Keratinocyte (primary cell): ENCODE data around the gene WNT3. TPM values are rescaled to one million over a fixed set of nuclear protein-coding genes. Genes with fewer than 3 reads are reported as not detected.

Experiments
- DNase-seq: peaks from one replicate; pipeline ENCODE4 v3.0.0-alpha.2; 2011; ENCODE audit warnings: low read depth, missing footprints, low spot score
- FAIRE-seq: peaks from 2 replicates; lab custom pipeline; 2011; peaks lifted over from hg19 to GRCh38; lab: Jason Lieb, UNC
- H2AFZ ChIP-seq: 2 replicates; pipeline ENCODE4 v1.6.0; 2012; ENCODE audit warnings: low read length, control low read depth, inconsistent platforms; ENCODE audit not compliant: control insufficient read depth
- H3K27ac ChIP-seq: 2 replicates; pipeline ENCODE4 v1.5.1; 2011; ENCODE audit warnings: low read length; ENCODE audit not compliant: control insufficient read depth, insufficient read depth
- H3K27me3 ChIP-seq: 3 replicates; pipeline ENCODE4 v1.6.0; 2011; ENCODE audit warnings: low read length; ENCODE audit not compliant: control insufficient read depth, insufficient read depth; ENCODE audit errors: extremely low read depth
- H3K36me3 ChIP-seq, 2 experiments: 2 replicates in 1 of 2; 3 replicates in 1 of 2; pipeline ENCODE4 v1.5.1; 2011; ENCODE audit warnings: low read length in 2 of 2, mild to moderate bottlenecking in 1 of 2; ENCODE audit not compliant: control insufficient read depth in 2 of 2, insufficient read depth in 2 of 2; ENCODE audit errors: extremely low read depth in 1 of 2
- H3K4me1 ChIP-seq: 3 replicates; pipeline ENCODE4 v1.5.1; 2011; ENCODE audit warnings: low read length; ENCODE audit not compliant: control insufficient read depth, insufficient read depth; ENCODE audit errors: extremely low read depth
- H3K4me2 ChIP-seq: 3 replicates; pipeline ENCODE4 v1.6.0; 2011; ENCODE audit warnings: low read depth, low read length; ENCODE audit not compliant: control insufficient read depth, insufficient read depth; ENCODE audit errors: extremely low read depth
- H3K4me3 ChIP-seq, 3 experiments: fragments of 200-600 bp in 1 of 3; sonication (generic) in 1 of 3; 2 replicates in 2 of 3; 3 replicates in 1 of 3; pipeline ENCODE4 v1.5.1; 2011 to 2016; ENCODE audit warnings: low read length in 3 of 3, mild to moderate bottlenecking in 3 of 3, control low read depth in 2 of 3, inconsistent platforms in 1 of 3, low read depth in 1 of 3, mixed read lengths in 1 of 3, mixed run types in 1 of 3, moderate library complexity in 1 of 3; ENCODE audit not compliant: control insufficient read depth in 2 of 3, insufficient read depth in 2 of 3; ENCODE audit errors: extremely low read depth in 1 of 3
- H3K79me2 ChIP-seq: 2 replicates; pipeline ENCODE4 v1.6.0; 2012; ENCODE audit warnings: low read length; ENCODE audit not compliant: control insufficient read depth, insufficient read depth
- H3K9ac ChIP-seq: 3 replicates; pipeline ENCODE4 v1.6.0; 2011; ENCODE audit warnings: low read length; ENCODE audit not compliant: control insufficient read depth, insufficient read depth; ENCODE audit errors: extremely low read depth
- H3K9me1 ChIP-seq: 3 replicates; pipeline ENCODE4 v1.6.0; 2011; ENCODE audit warnings: low read length; ENCODE audit not compliant: control insufficient read depth, insufficient read depth; ENCODE audit errors: extremely low read depth
- H3K9me3 ChIP-seq: 2 replicates; pipeline ENCODE4 v1.5.1; 2012; ENCODE audit warnings: low read depth, low read length; ENCODE audit not compliant: control insufficient read depth
- H4K20me1 ChIP-seq: 3 replicates; pipeline ENCODE4 v1.6.0; 2011; ENCODE audit warnings: low read length; ENCODE audit not compliant: control insufficient read depth, insufficient read depth; ENCODE audit errors: extremely low read depth
- EZH2 ChIP-seq: IDR thresholded peaks from one replicate; pipeline ENCODE4 v1.6.1; 2012; ENCODE audit warnings: inconsistent platforms, mild to moderate bottlenecking, low read length, moderate library complexity
- dilution Hi-C: fragments of 300-500 bp; cut with MboI; formaldehyde crosslinking; loops from one replicate; pipeline ENCODE4 v1.7.0; 2020; ENCODE audit warnings: low sequenced_read_pairs; ENCODE audit not compliant: extremely low pct_ligation_motif_present
- polyA plus RNA-seq, 5 experiments: library from polyadenylated mRNA; depleted of rRNA in 3 of 5; stranded (reverse) in 3 of 5; stranded (forward) in 1 of 5; unstranded in 1 of 5; fragments of >200 nt; gene quantifications; 1 replicate in 1 of 5; 2 replicates in 3 of 5; 3 replicates in 1 of 5; pipeline versions ENCODE4 v1.2.1 to v1.2.3, GENCODE V29; 2011 to 2012; ENCODE audit warnings: missing spikeins in 2 of 5, low read depth in 1 of 5, low replicate concordance in 1 of 5
- TF ChIP-seq, protein P1 (sequence below), 3 experiments: IDR thresholded peaks in 1 of 3; conservative IDR thresholded peaks in 1 of 3; optimal IDR thresholded peaks in 1 of 3; 2 replicates in 2 of 3; 3 replicates in 1 of 3; pipeline versions ENCODE3 to v1.5.1; 2011; ENCODE audit warnings: low read length in 3 of 3, mild to moderate bottlenecking in 3 of 3, moderate library complexity in 2 of 3, control low read depth in 1 of 3, inconsistent platforms in 1 of 3; ENCODE audit not compliant: insufficient read depth in 2 of 3; ENCODE audit errors: extremely low read depth in 1 of 3

The WNT3 gene
- polyA plus RNA-seq, 1 donor (not counting 4 experiments of a cell fraction or from before 2014, with no cell fraction given), result 1.9 TPM

DNA sequence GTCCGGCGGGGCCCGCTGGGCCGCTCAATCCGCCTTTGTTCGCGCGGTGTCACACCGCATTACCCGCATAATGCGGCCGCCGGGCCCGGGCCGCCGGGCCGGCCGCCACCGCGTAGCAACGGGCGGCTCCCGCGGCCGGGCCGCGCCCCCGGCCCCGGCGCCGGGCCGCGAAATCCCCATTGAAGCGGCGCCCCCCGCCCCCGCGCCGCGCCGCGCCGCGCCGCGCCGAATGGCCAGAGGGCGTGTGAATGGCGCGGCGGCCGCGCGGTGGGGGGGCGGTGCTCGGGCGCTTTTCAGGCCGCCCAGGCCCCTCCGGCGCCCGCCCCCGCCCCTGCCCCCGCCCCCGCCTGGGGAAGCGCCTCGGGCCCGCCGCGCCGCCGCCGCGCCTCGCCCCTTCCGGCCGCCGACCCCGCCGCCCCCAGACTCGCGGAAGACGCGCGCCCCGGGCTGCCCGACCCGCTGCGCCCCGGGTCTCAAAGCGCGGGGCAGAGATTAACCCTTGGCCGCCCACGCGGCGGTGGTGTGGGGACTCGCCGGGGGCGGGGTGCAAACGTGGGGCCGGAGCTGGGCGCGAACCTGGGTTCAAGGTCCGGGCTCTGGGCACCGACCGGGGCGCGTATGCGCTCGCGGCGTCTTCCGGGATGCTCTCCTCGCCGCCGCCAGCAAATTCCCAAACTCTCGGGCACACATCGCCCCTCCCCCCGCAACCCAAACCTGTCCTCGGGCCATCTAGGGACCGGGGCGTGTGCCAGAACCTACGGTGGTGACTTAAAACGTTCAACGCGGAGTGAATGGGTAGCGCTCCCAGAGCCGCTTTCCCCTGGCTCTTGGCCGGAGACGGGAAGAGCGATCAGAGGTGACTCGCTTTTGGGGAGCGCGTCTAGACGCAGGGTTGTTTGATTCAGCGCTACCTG, 46.7 kb downstream of the WNT3 start:
- peak overlapping the region; percentile 63 for H2AFZ ChIP-seq
- no peaks in the 10 kb centered on the region for H3K36me3 ChIP-seq
- H3K79me2 ChIP-seq, result no peaks in the 10 kb centered on the region
- peak overlapping the region; percentile 67 for H3K9ac ChIP-seq
- H3K9me3 ChIP-seq, result no peaks in the 10 kb centered on the region
- H3K4me3 ChIP-seq, result peak overlapping the region; percentile 42 to 60 (median 44)
- FAIRE-seq (no peak), DNase-seq (no peak)
- TF ChIP-seq EZH2, result no peak
- TF ChIP-seq, protein P1, sequence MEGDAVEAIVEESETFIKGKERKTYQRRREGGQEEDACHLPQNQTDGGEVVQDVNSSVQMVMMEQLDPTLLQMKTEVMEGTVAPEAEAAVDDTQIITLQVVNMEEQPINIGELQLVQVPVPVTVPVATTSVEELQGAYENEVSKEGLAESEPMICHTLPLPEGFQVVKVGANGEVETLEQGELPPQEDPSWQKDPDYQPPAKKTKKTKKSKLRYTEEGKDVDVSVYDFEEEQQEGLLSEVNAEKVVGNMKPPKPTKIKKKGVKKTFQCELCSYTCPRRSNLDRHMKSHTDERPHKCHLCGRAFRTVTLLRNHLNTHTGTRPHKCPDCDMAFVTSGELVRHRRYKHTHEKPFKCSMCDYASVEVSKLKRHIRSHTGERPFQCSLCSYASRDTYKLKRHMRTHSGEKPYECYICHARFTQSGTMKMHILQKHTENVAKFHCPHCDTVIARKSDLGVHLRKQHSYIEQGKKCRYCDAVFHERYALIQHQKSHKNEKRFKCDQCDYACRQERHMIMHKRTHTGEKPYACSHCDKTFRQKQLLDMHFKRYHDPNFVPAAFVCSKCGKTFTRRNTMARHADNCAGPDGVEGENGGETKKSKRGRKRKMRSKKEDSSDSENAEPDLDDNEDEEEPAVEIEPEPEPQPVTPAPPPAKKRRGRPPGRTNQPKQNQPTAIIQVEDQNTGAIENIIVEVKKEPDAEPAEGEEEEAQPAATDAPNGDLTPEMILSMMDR (optimal IDR thresholded peaks at IDR 0.05 in 1 of 3, IDR thresholded peaks at IDR 0.05 in 1 of 3, conservative IDR thresholded peaks at IDR 0.05 in 1 of 3; ENCODE audit: extremely low read depth in 1 of 3, insufficient read depth in 2 of 3, low read length in 3 of 3), result no peak
- no peaks in the 10 kb centered on the region for H3K27me3 ChIP-seq
- peak overlapping the region; percentile 14 for H3K27ac ChIP-seq
- no peaks in the 10 kb centered on the region for H4K20me1 ChIP-seq
- H3K9me1 ChIP-seq, result no peaks in the 10 kb centered on the region
- peaks cover 18% of the 10 kb centered on the region for H3K4me1 ChIP-seq
- dilution Hi-C loops, result no loop called here
- peak overlapping the region; percentile 80 for H3K4me2 ChIP-seq

DNA sequence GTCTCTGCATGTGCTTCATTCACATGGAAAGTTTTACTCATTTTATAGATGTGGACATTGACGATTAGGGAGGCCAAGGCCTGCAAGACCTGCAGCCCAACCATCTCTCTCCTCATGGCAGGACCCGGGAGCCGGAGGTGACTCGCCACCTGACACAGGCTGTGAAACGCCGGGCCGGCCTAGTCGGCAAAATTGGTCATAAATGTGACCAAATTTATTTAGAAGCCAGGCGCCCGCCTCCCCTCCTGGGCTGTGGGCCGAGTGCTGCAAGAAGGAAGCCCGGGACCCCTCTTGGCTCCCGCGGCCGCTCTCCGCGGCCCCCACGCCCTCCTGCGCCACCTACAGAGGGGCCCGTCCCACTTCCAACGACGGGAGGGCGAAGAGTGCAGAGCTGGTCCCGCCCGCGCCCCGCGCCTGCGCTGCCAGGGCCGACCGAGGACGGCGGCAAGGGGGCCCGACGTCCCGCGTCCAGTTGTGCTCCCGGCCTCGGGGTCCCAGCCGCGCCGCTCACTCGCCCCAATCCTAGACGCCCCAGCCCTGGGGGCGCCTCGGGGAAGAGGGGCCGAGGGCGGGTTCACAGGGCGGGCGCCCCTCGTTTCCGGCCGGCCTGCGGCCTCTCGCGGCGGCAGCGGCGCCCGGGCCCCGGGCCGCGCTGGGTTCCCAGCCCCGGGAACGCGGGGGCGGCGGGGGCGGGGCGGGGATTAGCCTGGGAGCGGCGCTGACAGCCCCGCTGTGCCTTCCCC, 47.5 kb downstream of the WNT3 start:
- TF ChIP-seq EZH2, result no peak
- TF ChIP-seq, protein P1 (optimal IDR thresholded peaks at IDR 0.05 in 1 of 3, IDR thresholded peaks at IDR 0.05 in 1 of 3, conservative IDR thresholded peaks at IDR 0.05 in 1 of 3; ENCODE audit: extremely low read depth in 1 of 3, insufficient read depth in 2 of 3, low read length in 3 of 3), result peak in 1 of 3 experiments; percentile 8
- Histone ChIP-seq H2AFZ (peak overlapping the region; percentile 26), H3K27me3 (no peaks in the 10 kb centered on the region), H3K9me3 (no peaks in the 10 kb centered on the region), H3K9ac (peak overlapping the region; percentile 67), H3K79me2 (no peaks in the 10 kb centered on the region), H3K4me1 (peaks cover 18% of the 10 kb centered on the region), H3K36me3 (no peaks in the 10 kb centered on the region), H3K9me1 (no peaks in the 10 kb centered on the region), H3K27ac (peak overlapping the region; percentile 40), H4K20me1 (no peaks in the 10 kb centered on the region), H3K4me3 (peak overlapping the region in 2 of 3 experiments; percentile 38 to 42), H3K4me2 (peak overlapping the region; percentile 62)
- no peak for FAIRE-seq
- no peak for DNase-seq
- dilution Hi-C loops, result no loop called here
